PC-9 (cell line): ENCODE measurements around the gene SEPTIN14.
"Not testable (repeated sequence)": the region's sequence is repeated elsewhere in the genome, so short reads cannot be mapped to it uniquely, and the experiment has no call there.

Experiments used
- EZH2 ChIP-seq: fragments of 200-600 bp; sonication (generic); IDR thresholded peaks from 2 replicates; pipeline ENCODE4 v1.8.0; 2017; ENCODE audit warnings: antibody characterized with exemption, low read depth
- TF ChIP-seq, protein P1 (sequence below): fragments of 200-600 bp; sonication (generic); conservative IDR thresholded peaks from 2 replicates; pipeline ENCODE4 v1.6.1; 2017; ENCODE audit warnings: mixed run types, antibody characterized with exemption, mild to moderate bottlenecking, moderate library complexity

DNA sequence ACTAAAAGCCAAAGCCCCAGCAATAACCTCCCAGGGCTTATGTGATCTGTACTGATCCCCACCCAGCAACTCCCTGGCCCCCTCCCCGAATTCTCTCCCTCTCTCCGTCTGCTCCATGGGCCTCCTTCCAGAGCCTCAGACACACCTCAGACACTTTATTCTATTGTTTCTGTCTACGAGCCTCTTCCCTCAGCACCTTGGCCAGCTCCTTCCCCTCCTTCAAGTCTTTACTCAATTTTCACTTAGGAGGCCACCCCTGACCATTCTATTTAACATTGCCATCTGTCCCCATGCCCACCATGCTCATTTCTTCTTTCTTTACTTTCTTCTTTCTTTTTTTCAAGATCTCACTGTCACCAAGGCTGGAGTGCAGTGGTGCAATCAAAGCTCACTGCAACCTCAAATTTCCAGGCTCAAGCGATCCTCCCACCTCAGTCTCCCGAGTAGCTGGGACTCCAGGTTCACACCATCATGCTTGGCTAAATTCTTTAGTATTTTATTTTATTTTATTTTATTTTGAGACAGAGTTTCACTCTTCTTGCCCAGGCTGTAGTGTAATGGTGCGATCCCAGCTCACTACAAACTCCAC is 109.2 kb downstream of the SEPTIN14 start:
- TF ChIP-seq, protein P1, sequence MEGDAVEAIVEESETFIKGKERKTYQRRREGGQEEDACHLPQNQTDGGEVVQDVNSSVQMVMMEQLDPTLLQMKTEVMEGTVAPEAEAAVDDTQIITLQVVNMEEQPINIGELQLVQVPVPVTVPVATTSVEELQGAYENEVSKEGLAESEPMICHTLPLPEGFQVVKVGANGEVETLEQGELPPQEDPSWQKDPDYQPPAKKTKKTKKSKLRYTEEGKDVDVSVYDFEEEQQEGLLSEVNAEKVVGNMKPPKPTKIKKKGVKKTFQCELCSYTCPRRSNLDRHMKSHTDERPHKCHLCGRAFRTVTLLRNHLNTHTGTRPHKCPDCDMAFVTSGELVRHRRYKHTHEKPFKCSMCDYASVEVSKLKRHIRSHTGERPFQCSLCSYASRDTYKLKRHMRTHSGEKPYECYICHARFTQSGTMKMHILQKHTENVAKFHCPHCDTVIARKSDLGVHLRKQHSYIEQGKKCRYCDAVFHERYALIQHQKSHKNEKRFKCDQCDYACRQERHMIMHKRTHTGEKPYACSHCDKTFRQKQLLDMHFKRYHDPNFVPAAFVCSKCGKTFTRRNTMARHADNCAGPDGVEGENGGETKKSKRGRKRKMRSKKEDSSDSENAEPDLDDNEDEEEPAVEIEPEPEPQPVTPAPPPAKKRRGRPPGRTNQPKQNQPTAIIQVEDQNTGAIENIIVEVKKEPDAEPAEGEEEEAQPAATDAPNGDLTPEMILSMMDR, result not testable (repeated sequence)
- not testable (repeated sequence) for TF ChIP-seq EZH2
